Daoy (cell line): ENCODE data around the gene TRIM6. TPM values are rescaled to one million over a fixed set of nuclear protein-coding genes. Genes with fewer than 3 reads are reported as not detected.

Experiments used
- total RNA-seq: library from RNA; depleted of rRNA; stranded (reverse); fragments of >200 nt; shearing (Covaris generic); gene quantifications from 2 replicates; pipeline ENCODE4 v1.2.3, GENCODE V29; 2014; rRNA removed

TRIM6 gene
- total RNA-seq, 1 experiment from 2014 or later = 3.6 TPM

Other genes with a start within 250 kb of the TRIM6 start
- not detected in 2 replicates for gene OR51B6, start 245.1 kb upstream of the TRIM6 start, total RNA-seq
- gene OR51M1, start 212.8 kb upstream of the TRIM6 start, total RNA-seq = not detected in 2 replicates
- gene OR51Q1, start 174.5 kb upstream of the TRIM6 start, total RNA-seq = not detected in 2 replicates
- gene OR51I1, start 155.1 kb upstream of the TRIM6 start, total RNA-seq = not detected in 2 replicates
- not detected in 2 replicates for gene OR51I2, start 147.3 kb upstream of the TRIM6 start, total RNA-seq
- not detected in 2 replicates for gene OR52D1, start 108.0 kb upstream of the TRIM6 start, total RNA-seq
- not detected in 2 replicates for gene UBQLN3, start 86.7 kb upstream of the TRIM6 start, total RNA-seq
- gene UBQLNL, start 79.9 kb upstream of the TRIM6 start, total RNA-seq = not detected in 2 replicates
- not detected in 2 replicates for gene OR52H1, start 48.1 kb upstream of the TRIM6 start, total RNA-seq
- not detected in 2 replicates for gene OR52B6, start 15.8 kb upstream of the TRIM6 start, total RNA-seq
- gene TRIM34, start 28.4 kb downstream of the TRIM6 start, total RNA-seq = 0.63 and 2.7 TPM in 2 replicates
- gene TRIM5, start 88.4 kb downstream of the TRIM6 start, total RNA-seq = 11.5 and 15.2 TPM in 2 replicates
- 1.2 and 1.5 TPM in 2 replicates for gene TRIM22, start 93.2 kb downstream of the TRIM6 start, total RNA-seq
- gene OR56B1, start 139.8 kb downstream of the TRIM6 start, total RNA-seq = not detected in 2 replicates
- gene OR52N4, start 157.6 kb downstream of the TRIM6 start, total RNA-seq = not detected in 2 replicates
- not detected in 2 replicates for gene OR52N5, start 186.7 kb downstream of the TRIM6 start, total RNA-seq
- gene OR52N1, start 194.6 kb downstream of the TRIM6 start, total RNA-seq = 0.15 TPM in 1 of 2 replicates, not detected in the other
- gene OR52N2, start 212.3 kb downstream of the TRIM6 start, total RNA-seq = not detected in 2 replicates
- not detected in 2 replicates for gene OR52E6, start 245.3 kb downstream of the TRIM6 start, total RNA-seq